PC-9 (cell line): ENCODE measurements around the gene ZNF267. TPM values are rescaled to one million over a fixed set of nuclear protein-coding genes. Genes with fewer than 3 reads are reported as not detected.

Experiments used
- BruUV-seq: library from RNA; stranded (reverse); fragments of 400-500 nt; replicated peaks from 2 replicates; lab custom pipeline; 2021; lab: Mats Ljungman, UMichigan
- CTCF ChIA-PET: fragments of 300-600 bp; sonication (Branson Sonifier 250); formaldehyde crosslinking; loops from one replicate; lab custom pipeline; 2022; ENCODE audit warnings: antibody characterized with exemption; lab: Charles Lee
- POLR2A ChIA-PET: fragments of 300-600 bp; sonication (Branson Sonifier 250); formaldehyde crosslinking; loops from one replicate; lab custom pipeline; 2022; ENCODE audit warnings: antibody characterized with exemption; ENCODE audit not compliant: unreplicated experiment; lab: Charles Lee
- DNase-seq, 2 experiments: peaks; one replicate each; pipeline versions ENCODE4 v3.0.0 to v3.0.0-alpha.2; 2015 to 2022; ENCODE audit warnings: mixed read lengths in 1 of 2
- H2AFZ ChIP-seq: fragments of 200-600 bp; sonication (generic); 2 replicates; pipeline ENCODE4 v1.8.1; 2017; ENCODE audit warnings: antibody characterized with exemption
- H3F3A ChIP-seq: fragments of 200-600 bp; sonication (generic); 2 replicates; pipeline ENCODE4 v1.8.1; 2017; ENCODE audit warnings: antibody characterized with exemption, mild to moderate bottlenecking, low read depth; ENCODE audit not compliant: insufficient read depth
- H3K27ac ChIP-seq: fragments of 200-600 bp; sonication (generic); 2 replicates; pipeline ENCODE4 v1.6.1; 2016; ENCODE audit warnings: mixed run types
- H3K27me3 ChIP-seq: fragments of 200-600 bp; sonication (generic); 2 replicates; pipeline ENCODE4 v1.6.1; 2016; ENCODE audit warnings: low read depth, mixed run types; ENCODE audit not compliant: insufficient read depth
- H3K36me3 ChIP-seq: fragments of 200-600 bp; sonication (generic); 2 replicates; pipeline ENCODE4 v1.6.1; 2016; ENCODE audit warnings: low read depth, mixed run types
- H3K4me1 ChIP-seq: fragments of 200-600 bp; sonication (generic); replicated peaks from 2 replicates; pipeline ENCODE4 v1.6.1; 2016; ENCODE audit warnings: mixed run types; ENCODE audit not compliant: insufficient read depth
- H3K4me2 ChIP-seq: fragments of 200-600 bp; sonication (generic); 2 replicates; pipeline ENCODE4 v1.6.1; 2017; ENCODE audit warnings: mixed run types
- H3K4me3 ChIP-seq: fragments of 200-600 bp; sonication (generic); 2 replicates; pipeline ENCODE4 v1.6.1; 2016; ENCODE audit warnings: mixed run types
- H3K79me2 ChIP-seq: fragments of 200-600 bp; sonication (generic); 2 replicates; pipeline ENCODE4 v1.6.1; 2017; ENCODE audit warnings: low read depth, mixed run types
- H3K9me2 ChIP-seq: fragments of 200-600 bp; sonication (generic); 2 replicates; pipeline ENCODE4 v1.8.1; 2017; ENCODE audit warnings: mild to moderate bottlenecking; ENCODE audit not compliant: insufficient read depth
- H3K9me3 ChIP-seq: fragments of 200-600 bp; sonication (generic); 2 replicates; pipeline ENCODE4 v1.8.1; 2016; ENCODE audit warnings: low read depth; ENCODE audit not compliant: insufficient read depth
- H4K20me1 ChIP-seq: fragments of 200-600 bp; sonication (generic); 2 replicates; pipeline ENCODE4 v1.8.1; 2017; ENCODE audit not compliant: insufficient read depth
- CTCF ChIP-seq: fragments of 200-600 bp; sonication (generic); conservative IDR thresholded peaks from 2 replicates; pipeline ENCODE4 v1.6.1; 2017; ENCODE audit warnings: mixed run types, antibody characterized with exemption, mild to moderate bottlenecking, moderate library complexity
- EZH2 ChIP-seq: fragments of 200-600 bp; sonication (generic); IDR thresholded peaks from 2 replicates; pipeline ENCODE4 v1.8.0; 2017; ENCODE audit warnings: antibody characterized with exemption, low read depth
- intact Hi-C: fragments of 100-400 bp; cut with micrococcal nuclease; formaldehyde crosslinking; loops from one replicate; pipeline ENCODE4 v1.10.0; 2022; ENCODE audit not compliant: unreplicated experiment
- total RNA-seq: library from RNA; stranded (reverse); gene quantifications from 2 replicates; pipeline ENCODE4 v1.2.3, GENCODE V29; 2021

ZNF267 gene
- total RNA-seq, 1 experiment from 2014 or later, result 12.4 TPM

GRCh38 chr16:31876951-31877828 is 3.6 kb downstream of the ZNF267 start:
- peaks cover 30% of the 10 kb centered on the region for H3K9me3 ChIP-seq
- intact Hi-C loops, result loop anchor here (10.0 kb wide), 1 partner anchor 162 kb away; a partner anchor contains a TSS
- no peaks in the 10 kb centered on the region for H3K9me2 ChIP-seq
- peak overlapping the region; percentile 11 for H3K27ac ChIP-seq
- no TSS peak for BruUV-seq
- no peaks in the 10 kb centered on the region for H4K20me1 ChIP-seq
- TF ChIP-seq CTCF, result no peak
- TF ChIP-seq EZH2, result no peak
- peak overlapping the region; percentile 34 for H3K4me2 ChIP-seq
- H3K4me1 ChIP-seq, result peaks cover 25% of the 10 kb centered on the region
- ChIA-PET CTCF (interaction anchor here (0.6 kb wide), 1 partner anchor 448 kb away, joined by 4 read pairs; no protein-coding TSS in a partner anchor), POLR2A (interaction anchor here (0.5 to 0.7 kb wide), 3 partner anchors 47 to 1003 kb away, joined by 3 to 5 read pairs (median 3); no protein-coding TSS in a partner anchor)
- peaks cover 84% of the 10 kb centered on the region for H3K79me2 ChIP-seq
- no peak overlapping the region for H2AFZ ChIP-seq
- peak in 1 of 2 experiments; percentile 59 for DNase-seq
- peaks cover 67% of the 10 kb centered on the region for H3K36me3 ChIP-seq
- no peaks in the 10 kb centered on the region for H3K27me3 ChIP-seq
- peak overlapping the region; percentile 9; the same call in 1 of the 2 replicates for H3K4me3 ChIP-seq
- no peaks in the 10 kb centered on the region; the same call in 1 of the 2 replicates for H3F3A ChIP-seq

- no peak for DNase-seq
- Histone ChIP-seq H3K9me3 (peaks cover 30% of the 10 kb centered on the region), H3K4me1 (peaks cover 25% of the 10 kb centered on the region), H3K4me2 (no peak overlapping the region; the same call in 1 of the 2 replicates), H4K20me1 (no peaks in the 10 kb centered on the region), H3K79me2 (peaks cover 92% of the 10 kb centered on the region), H3K27me3 (no peaks in the 10 kb centered on the region), H2AFZ (no peak overlapping the region), H3K4me3 (no peak overlapping the region), H3K9me2 (no peaks in the 10 kb centered on the region), H3K36me3 (peaks cover 75% of the 10 kb centered on the region), H3F3A (no peaks in the 10 kb centered on the region; the same call in 1 of the 2 replicates), H3K27ac (no peak overlapping the region)
- CTCF ChIA-PET, result interaction anchor here (0.6 kb wide), 1 partner anchor 449 kb away, joined by 4 read pairs; no protein-coding TSS in a partner anchor
- POLR2A ChIA-PET, result interaction anchor here (0.6 kb wide), 1 partner anchor 1003 kb away, joined by 3 read pairs; no protein-coding TSS in a partner anchor
- no TSS peak for BruUV-seq
- intact Hi-C loops, result loop anchor here (10.0 kb wide), 1 partner anchor 163 kb away; a partner anchor contains a TSS
- TF ChIP-seq CTCF (no peak), EZH2 (no peak)
Observed at GRCh38 chr16:31877876-31878642, 4.5 kb downstream of the ZNF267 start.

GRCh38 chr16:31879937-31880321 is 6.3 kb downstream of the ZNF267 start:
- H3K4me1 ChIP-seq, result peaks cover 21% of the 10 kb centered on the region
- no peaks in the 10 kb centered on the region for H3K27me3 ChIP-seq
- CTCF ChIA-PET, result no interaction called here
- no TSS peak for BruUV-seq
- peaks cover 92% of the 10 kb centered on the region for H3K79me2 ChIP-seq
- H3K4me3 ChIP-seq, result no peak overlapping the region
- peaks cover 30% of the 10 kb centered on the region for H3K9me3 ChIP-seq
- peaks cover 89% of the 10 kb centered on the region for H3K36me3 ChIP-seq
- TF ChIP-seq CTCF, result no peak
- no peak for TF ChIP-seq EZH2
- no peaks in the 10 kb centered on the region for H4K20me1 ChIP-seq
- no peaks in the 10 kb centered on the region for H3K9me2 ChIP-seq
- no peak overlapping the region for H3K4me2 ChIP-seq
- H3F3A ChIP-seq, result no peaks in the 10 kb centered on the region; the same call in 1 of the 2 replicates
- intact Hi-C loops, result loop anchor here (10.0 kb wide), 1 partner anchor 165 kb away; a partner anchor contains a TSS
- DNase-seq, result no peak
- POLR2A ChIA-PET, result no interaction called here
- H2AFZ ChIP-seq, result no peak overlapping the region
- no peak overlapping the region for H3K27ac ChIP-seq
